ENCODE data around the gene IRF5.

IRF5 gene

GRCh38 chr7:128951296-128951695 lies 13.6 kb downstream of the IRF5 start:
- Histone ChIP-seq H3K4me1 (ENCODE audit: control insufficient read depth, insufficient read depth, low read length) (no peaks in the 10 kb centered on the region), H3K4me3 (ENCODE audit: low read length) (no peak overlapping the region), H3K27me3 (ENCODE audit: control insufficient read depth, insufficient read depth, low read length) (no peaks in the 10 kb centered on the region), H3K36me3 (ENCODE audit: control insufficient read depth, insufficient read depth, low read length) (peaks cover 14% of the 10 kb centered on the region), H3K27ac (ENCODE audit: low read depth, low read length) (no peak overlapping the region), H3K9ac (ENCODE audit: low read length) (no peak overlapping the region)

DNA sequence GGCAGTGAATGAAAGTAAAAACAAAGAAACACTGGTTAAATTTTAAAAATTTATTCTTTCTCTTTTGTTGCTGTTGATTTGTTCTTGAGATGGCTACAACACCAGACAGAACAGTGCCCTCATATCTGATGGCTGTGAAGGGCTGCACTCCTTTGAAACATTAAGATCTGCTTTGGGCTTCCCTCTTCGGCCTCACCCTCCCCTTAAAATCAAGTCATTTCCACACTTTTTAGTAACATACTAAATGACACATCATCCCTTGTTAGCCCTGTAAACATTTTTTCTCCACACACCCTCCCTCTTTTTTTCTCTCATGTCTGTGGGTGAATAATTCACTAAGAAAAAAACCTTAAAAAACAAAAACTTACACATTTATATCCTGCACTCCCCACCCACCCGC lies 16.4 kb downstream of the IRF5 start:
- Histone ChIP-seq H3K27ac (ENCODE audit: low read depth, low read length) (no peak overlapping the region), H3K4me3 (ENCODE audit: low read length) (no peak overlapping the region), H3K27me3 (ENCODE audit: control insufficient read depth, insufficient read depth, low read length) (no peaks in the 10 kb centered on the region), H3K36me3 (ENCODE audit: control insufficient read depth, insufficient read depth, low read length) (peaks cover 20% of the 10 kb centered on the region), H3K9ac (ENCODE audit: low read length) (no peak overlapping the region), H3K4me1 (ENCODE audit: control insufficient read depth, insufficient read depth, low read length) (no peaks in the 10 kb centered on the region)

DNA sequence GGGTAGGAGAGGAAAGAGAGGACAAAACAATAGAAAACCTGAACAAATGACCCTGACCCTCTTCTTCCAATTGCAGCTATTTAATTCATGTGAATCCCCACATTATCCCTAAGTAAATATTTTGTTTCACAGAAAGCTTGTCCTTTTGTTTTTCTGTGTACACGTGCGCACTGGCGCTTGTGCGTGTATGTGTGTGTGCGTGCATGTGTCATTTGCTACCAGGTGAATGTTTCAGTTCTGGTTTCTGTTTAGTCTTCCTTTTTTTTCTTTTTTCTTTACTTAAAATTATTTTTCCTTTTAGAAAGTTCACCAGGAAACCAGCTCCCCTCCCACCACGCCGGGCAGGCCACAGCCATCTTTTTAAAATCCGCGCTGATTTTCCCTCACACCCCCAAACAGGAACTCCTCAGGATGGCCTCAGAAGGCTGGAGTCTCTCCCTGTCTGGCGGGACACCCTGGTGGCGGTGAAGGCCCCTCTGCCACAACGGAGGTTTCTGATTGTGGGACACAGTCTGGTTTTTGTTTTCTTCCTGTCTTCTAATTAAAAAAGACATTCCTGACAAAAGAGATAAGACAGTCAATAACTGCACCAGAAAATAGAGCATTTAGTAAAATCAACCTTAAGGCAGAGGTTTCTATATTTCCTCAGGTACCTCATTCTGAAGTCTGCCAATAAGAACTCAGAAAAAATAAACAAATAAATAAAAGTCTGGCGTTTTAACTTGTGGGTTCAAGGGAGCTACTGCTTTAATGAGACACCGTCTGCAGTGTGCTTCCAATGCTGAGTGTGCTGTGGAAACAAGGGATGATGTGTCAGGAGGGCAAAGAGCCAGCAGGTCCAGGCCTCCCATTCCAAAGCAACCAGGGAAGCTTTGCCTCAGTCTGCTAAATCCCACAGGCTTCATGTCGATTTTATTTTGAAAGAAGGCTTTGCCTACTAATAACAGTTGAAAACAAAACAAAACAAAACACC lies 17.4 kb downstream of the IRF5 start:
- Histone ChIP-seq H3K4me1 (ENCODE audit: control insufficient read depth, insufficient read depth, low read length) (no peaks in the 10 kb centered on the region), H3K9ac (ENCODE audit: low read length) (no peak overlapping the region), H3K4me3 (ENCODE audit: low read length) (no peak overlapping the region), H3K27ac (ENCODE audit: low read depth, low read length) (no peak overlapping the region), H3K27me3 (ENCODE audit: control insufficient read depth, insufficient read depth, low read length) (no peaks in the 10 kb centered on the region), H3K36me3 (ENCODE audit: control insufficient read depth, insufficient read depth, low read length) (peaks cover 18% of the 10 kb centered on the region)

DNA sequence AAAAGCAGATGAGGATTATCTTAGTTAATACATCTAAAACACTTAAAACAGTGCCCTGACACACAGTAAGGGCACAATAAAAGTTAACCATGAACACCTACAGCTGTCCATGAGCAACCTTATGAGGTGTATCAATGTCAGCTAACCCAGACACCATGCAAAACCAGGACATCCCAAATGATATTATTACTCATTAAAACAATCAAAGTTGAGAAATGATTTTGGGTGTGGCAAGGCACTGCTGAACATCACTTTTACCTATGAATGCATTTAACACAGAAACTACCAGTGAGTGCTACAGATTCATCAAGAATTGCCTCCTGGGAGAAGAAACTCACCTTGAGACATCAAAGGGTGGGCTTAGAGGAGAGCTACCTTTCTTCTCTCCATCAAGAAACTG lies 18.3 kb downstream of the IRF5 start:
- Histone ChIP-seq H3K27ac (ENCODE audit: low read depth, low read length) (no peak overlapping the region), H3K9ac (ENCODE audit: low read length) (no peak overlapping the region), H3K4me3 (ENCODE audit: low read length) (no peak overlapping the region), H3K27me3 (ENCODE audit: control insufficient read depth, insufficient read depth, low read length) (no peaks in the 10 kb centered on the region), H3K4me1 (ENCODE audit: control insufficient read depth, insufficient read depth, low read length) (no peaks in the 10 kb centered on the region), H3K36me3 (ENCODE audit: control insufficient read depth, insufficient read depth, low read length) (peaks cover 18% of the 10 kb centered on the region)

GRCh38 chr7:128959296-128959695 lies 21.6 kb downstream of the IRF5 start:
- Histone ChIP-seq H3K4me1 (ENCODE audit: control insufficient read depth, insufficient read depth, low read length) (no peaks in the 10 kb centered on the region), H3K27ac (ENCODE audit: low read depth, low read length) (no peak overlapping the region), H3K36me3 (ENCODE audit: control insufficient read depth, insufficient read depth, low read length) (peaks cover 6% of the 10 kb centered on the region), H3K4me3 (ENCODE audit: low read length) (no peak overlapping the region), H3K9ac (ENCODE audit: low read length) (no peak overlapping the region), H3K27me3 (ENCODE audit: control insufficient read depth, insufficient read depth, low read length) (no peaks in the 10 kb centered on the region)

GRCh38 chr7:128961030-128961659 lies 23.4 kb downstream of the IRF5 start:
- no peaks in the 10 kb centered on the region for H3K27me3 ChIP-seq (ENCODE audit: control insufficient read depth, insufficient read depth, low read length)
- peaks cover 12% of the 10 kb centered on the region for H3K36me3 ChIP-seq (ENCODE audit: control insufficient read depth, insufficient read depth, low read length)
- no peak overlapping the region for H3K4me3 ChIP-seq (ENCODE audit: low read length)
- no peaks in the 10 kb centered on the region for H3K4me1 ChIP-seq (ENCODE audit: control insufficient read depth, insufficient read depth, low read length)
- H3K9ac ChIP-seq (ENCODE audit: low read length), result no peak overlapping the region
- H3K27ac ChIP-seq (ENCODE audit: low read depth, low read length), result no peak overlapping the region

- Histone ChIP-seq H3K4me1 (ENCODE audit: control insufficient read depth, insufficient read depth, low read length) (no peaks in the 10 kb centered on the region), H3K36me3 (ENCODE audit: control insufficient read depth, insufficient read depth, low read length) (peaks cover 6% of the 10 kb centered on the region), H3K9ac (ENCODE audit: low read length) (no peak overlapping the region), H3K27ac (ENCODE audit: low read depth, low read length) (no peak overlapping the region), H3K27me3 (ENCODE audit: control insufficient read depth, insufficient read depth, low read length) (no peaks in the 10 kb centered on the region), H3K4me3 (ENCODE audit: low read length) (no peak overlapping the region)
Observed at GRCh38 chr7:128962899-128963298, 25.2 kb downstream of the IRF5 start.

GRCh38 chr7:128963327-128963757 lies 25.6 kb downstream of the IRF5 start:
- no peak overlapping the region for H3K4me3 ChIP-seq (ENCODE audit: low read length)
- peaks cover 6% of the 10 kb centered on the region for H3K36me3 ChIP-seq (ENCODE audit: control insufficient read depth, insufficient read depth, low read length)
- no peaks in the 10 kb centered on the region for H3K27me3 ChIP-seq (ENCODE audit: control insufficient read depth, insufficient read depth, low read length)
- no peak overlapping the region for H3K9ac ChIP-seq (ENCODE audit: low read length)
- H3K27ac ChIP-seq (ENCODE audit: low read depth, low read length), result no peak overlapping the region
- no peaks in the 10 kb centered on the region for H3K4me1 ChIP-seq (ENCODE audit: control insufficient read depth, insufficient read depth, low read length)

GRCh38 chr7:128968624-128969023 lies 30.9 kb downstream of the IRF5 start:
- Histone ChIP-seq H3K4me3 (ENCODE audit: low read length) (no peak overlapping the region), H3K9ac (ENCODE audit: low read length) (no peak overlapping the region), H3K36me3 (ENCODE audit: control insufficient read depth, insufficient read depth, low read length) (peaks cover 22% of the 10 kb centered on the region), H3K27me3 (ENCODE audit: control insufficient read depth, insufficient read depth, low read length) (no peaks in the 10 kb centered on the region), H3K27ac (ENCODE audit: low read depth, low read length) (no peak overlapping the region), H3K4me1 (ENCODE audit: control insufficient read depth, insufficient read depth, low read length) (no peaks in the 10 kb centered on the region)

DNA sequence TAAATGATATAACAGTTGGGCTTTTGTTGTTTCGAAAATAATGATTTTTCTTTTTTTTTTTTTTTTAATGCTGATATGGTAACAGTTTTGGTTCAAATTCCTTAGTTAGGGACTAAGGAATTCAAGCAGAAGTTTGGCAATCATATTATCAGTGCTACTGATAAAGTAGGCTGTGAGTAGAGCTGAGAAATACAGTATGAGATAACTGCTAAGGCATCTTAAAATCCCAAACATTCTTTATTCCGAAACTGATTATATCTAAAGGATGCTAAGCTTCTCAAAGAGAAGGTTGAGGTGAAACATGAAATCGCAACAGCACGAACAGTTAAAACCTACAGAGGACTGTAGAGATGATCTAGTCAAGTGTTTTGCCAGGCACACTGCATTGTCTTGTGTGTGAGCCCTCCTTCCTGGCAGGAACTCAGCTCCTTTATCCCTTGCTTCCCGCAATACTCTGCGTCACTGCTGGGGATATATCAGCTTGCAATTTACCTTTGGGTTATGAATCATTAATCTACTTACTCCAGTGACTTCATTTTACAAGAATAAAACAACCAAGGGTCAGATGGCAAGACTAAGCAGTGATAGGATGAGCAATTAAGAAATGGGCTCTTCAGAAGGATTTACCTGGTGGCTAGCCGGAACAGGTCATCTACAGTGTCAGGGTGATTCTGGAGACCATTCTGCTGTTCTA lies 36.7 kb downstream of the IRF5 start:
- peaks cover 34% of the 10 kb centered on the region for H3K36me3 ChIP-seq (ENCODE audit: control insufficient read depth, insufficient read depth, low read length)
- H3K9ac ChIP-seq (ENCODE audit: low read length), result no peak overlapping the region
- H3K4me1 ChIP-seq (ENCODE audit: control insufficient read depth, insufficient read depth, low read length), result no peaks in the 10 kb centered on the region
- no peaks in the 10 kb centered on the region for H3K27me3 ChIP-seq (ENCODE audit: control insufficient read depth, insufficient read depth, low read length)
- H3K4me3 ChIP-seq (ENCODE audit: low read length), result no peak overlapping the region
- no peak overlapping the region for H3K27ac ChIP-seq (ENCODE audit: low read depth, low read length)

DNA sequence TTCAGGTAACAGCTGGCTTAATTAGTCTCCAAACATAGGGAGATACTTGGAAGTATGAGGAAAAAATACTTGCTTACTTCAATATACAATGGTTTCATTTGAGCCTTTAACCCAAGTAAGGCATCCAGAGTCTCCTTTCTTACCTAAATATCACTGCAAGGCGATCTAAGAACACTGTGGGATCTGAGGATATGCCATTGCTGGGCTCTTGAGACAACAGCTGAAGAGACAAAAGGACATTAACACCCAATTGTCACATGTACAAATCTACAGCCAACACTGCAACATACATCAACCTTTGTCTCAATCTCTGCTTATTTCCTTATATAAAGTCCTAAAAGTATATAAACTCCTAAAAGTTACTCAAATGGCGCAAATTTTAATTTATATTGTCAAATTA lies 44.4 kb downstream of the IRF5 start:
- no peak overlapping the region for H3K4me3 ChIP-seq (ENCODE audit: low read length)
- H3K27me3 ChIP-seq (ENCODE audit: control insufficient read depth, insufficient read depth, low read length), result no peaks in the 10 kb centered on the region
- peaks cover 31% of the 10 kb centered on the region for H3K36me3 ChIP-seq (ENCODE audit: control insufficient read depth, insufficient read depth, low read length)

DNA sequence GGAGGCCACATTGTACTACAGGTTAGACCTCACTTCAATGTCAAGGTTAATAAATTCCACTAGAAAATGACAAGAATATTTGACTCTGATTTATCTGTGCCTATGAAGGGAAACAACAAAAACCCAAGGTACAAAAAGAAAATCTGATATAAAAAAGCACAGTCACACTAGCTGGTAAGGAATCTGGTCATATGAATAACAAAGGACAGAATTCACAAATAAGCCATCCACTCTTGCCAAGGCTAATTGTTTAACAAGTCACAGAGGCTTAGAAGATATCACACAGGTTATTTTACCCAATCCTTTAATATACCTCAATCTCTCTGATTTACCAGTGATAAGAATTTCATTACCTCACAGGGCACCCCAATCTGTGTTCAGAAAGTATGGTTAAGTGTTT lies 47.9 kb downstream of the IRF5 start:
- Histone ChIP-seq H3K36me3 (ENCODE audit: control insufficient read depth, insufficient read depth, low read length) (peaks cover 25% of the 10 kb centered on the region), H3K9ac (ENCODE audit: low read length) (no peak overlapping the region), H3K27me3 (ENCODE audit: control insufficient read depth, insufficient read depth, low read length) (no peaks in the 10 kb centered on the region), H3K4me3 (ENCODE audit: low read length) (no peak overlapping the region), H3K27ac (ENCODE audit: low read depth, low read length) (no peak overlapping the region), H3K4me1 (ENCODE audit: control insufficient read depth, insufficient read depth, low read length) (no peaks in the 10 kb centered on the region)

More for the DNA sequence above, 44.4 kb downstream of the IRF5 start:
- Histone ChIP-seq H3K4me1 (ENCODE audit: control insufficient read depth, insufficient read depth, low read length) (no peaks in the 10 kb centered on the region), H3K9ac (ENCODE audit: low read length) (no peak overlapping the region), H3K27ac (ENCODE audit: low read depth, low read length) (no peak overlapping the region)
